Mesendoderm (in vitro differentiated cells): ENCODE results near the gene PRKCA.
A peak's percentile ranks its signal among the peaks of the same experiment; 100 is the strongest.

Source experiments
- DNase-seq: peaks from one replicate; pipeline ENCODE4 v3.0.0; 2013
- H2AK5ac ChIP-seq: 2 replicates; pipeline ENCODE4 v1.6.1; 2013; ENCODE audit warnings: low read length, inconsistent platforms
- H2BK120ac ChIP-seq: 2 replicates; pipeline ENCODE4 v1.6.1; 2013; ENCODE audit warnings: low read depth, mild to moderate bottlenecking, low read length, moderate library complexity, mixed read lengths
- H2BK15ac ChIP-seq: replicated peaks from 2 replicates; pipeline ENCODE4 v1.6.1; 2013; ENCODE audit warnings: low read depth, mild to moderate bottlenecking, moderate library complexity
- H2BK5ac ChIP-seq: 2 replicates; pipeline ENCODE4 v1.6.1; 2013; ENCODE audit warnings: low read length, inconsistent platforms
- H3K18ac ChIP-seq: 2 replicates; pipeline ENCODE4 v1.6.1; 2013; ENCODE audit warnings: mild to moderate bottlenecking, low read length, mixed read lengths
- H3K23ac ChIP-seq: one replicate; pipeline ENCODE4 v1.6.1; 2013; ENCODE audit warnings: low read length
- H3K27ac ChIP-seq: 2 replicates; pipeline ENCODE4 v1.5.1; 2013; ENCODE audit warnings: low read depth, mild to moderate bottlenecking, inconsistent platforms, low read length, moderate library complexity
- H3K27me3 ChIP-seq: 2 replicates; pipeline ENCODE4 v1.6.1; 2013; ENCODE audit warnings: low read length, control low read depth, mild to moderate bottlenecking, inconsistent platforms; ENCODE audit not compliant: insufficient read depth, poor library complexity
- H3K36me3 ChIP-seq: 2 replicates; pipeline ENCODE4 v1.6.1; 2013; ENCODE audit warnings: low read length, inconsistent platforms; ENCODE audit not compliant: control insufficient read depth, insufficient read depth
- H3K4ac ChIP-seq: one replicate; pipeline ENCODE4 v1.6.1; 2013; ENCODE audit warnings: low read depth, mild to moderate bottlenecking, low read length, moderate library complexity
- H3K4me1 ChIP-seq: 2 replicates; pipeline ENCODE4 v1.6.1; 2013; ENCODE audit warnings: low read depth, low read length, inconsistent platforms; ENCODE audit not compliant: control insufficient read depth
- H3K4me2 ChIP-seq: 2 replicates; pipeline ENCODE4 v1.6.1; 2013; ENCODE audit warnings: low read length
- H3K4me3 ChIP-seq: 2 replicates; pipeline ENCODE4 v1.5.1; 2013; ENCODE audit warnings: mild to moderate bottlenecking, low read length
- H3K56ac ChIP-seq: one replicate; pipeline ENCODE4 v1.6.1; 2013; ENCODE audit warnings: low read length
- H3K79me1 ChIP-seq: 2 replicates; pipeline ENCODE4 v1.6.1; 2013; ENCODE audit warnings: low read length, inconsistent platforms
- H3K79me2 ChIP-seq: 2 replicates; pipeline ENCODE4 v1.6.1; 2013; ENCODE audit warnings: mild to moderate bottlenecking, low read length; ENCODE audit not compliant: control insufficient read depth, insufficient read depth
- H3K9ac ChIP-seq: 2 replicates; pipeline ENCODE4 v1.6.1; 2013; ENCODE audit warnings: low read length, inconsistent platforms
- H4K5ac ChIP-seq: one replicate; pipeline ENCODE4 v1.6.1; 2013; ENCODE audit warnings: low read length
- H4K8ac ChIP-seq: one replicate; pipeline ENCODE4 v1.6.1; 2013; ENCODE audit warnings: low read depth, mild to moderate bottlenecking, control low read depth, low read length, moderate library complexity
- WGBS: extraction: QIAGEN DNeasy Blood & Tissue Kit; methylation state at CpG from one replicate; pipeline ENCODE4 v1.1.7; 2013; ENCODE audit warnings: low lambda C conversion rate, missing lambda C conversion rate; ENCODE audit not compliant: insufficient coverage; ENCODE audit errors: extremely low coverage; 5-methylcytosine and 5-hydroxymethylcytosine counted together

PRKCA gene

GRCh38 chr17:66833201-66833600 is 530.8 kb downstream of the PRKCA start:
- Histone ChIP-seq H4K5ac (no peak overlapping the region), H3K79me1 (no peaks in the 10 kb centered on the region), H3K4me1 (peaks cover 4% of the 10 kb centered on the region), H3K79me2 (no peaks in the 10 kb centered on the region), H4K8ac (no peak overlapping the region), H3K9ac (no peak overlapping the region), H3K4me2 (no peak overlapping the region), H3K56ac (no peak overlapping the region), H2BK120ac (no peak overlapping the region), H2BK15ac (no peak overlapping the region), H3K27ac (no peak overlapping the region), H3K27me3 (no peaks in the 10 kb centered on the region), H3K18ac (no peak overlapping the region), H3K36me3 (no peaks in the 10 kb centered on the region), H3K23ac (no peak overlapping the region), H2AK5ac (no peak overlapping the region), H3K4ac (no peak overlapping the region), H2BK5ac (no peak overlapping the region), H3K4me3 (no peak overlapping the region)
- DNase-seq, result no peak
- WGBS, result no CpG with 5 or more reads among the region's 4 CpGs

GRCh38 chr17:66834426-66834918 is 532.1 kb downstream of the PRKCA start:
- Histone ChIP-seq H3K56ac (no peak overlapping the region), H2BK120ac (no peak overlapping the region), H3K4me2 (peak overlapping the region; percentile 5), H3K4me3 (no peak overlapping the region), H2BK15ac (no peak overlapping the region), H3K4me1 (peaks cover 4% of the 10 kb centered on the region), H3K27me3 (no peaks in the 10 kb centered on the region), H3K4ac (no peak overlapping the region), H2AK5ac (no peak overlapping the region), H4K5ac (no peak overlapping the region), H3K9ac (no peak overlapping the region), H4K8ac (no peak overlapping the region), H2BK5ac (no peak overlapping the region), H3K79me2 (no peaks in the 10 kb centered on the region), H3K18ac (no peak overlapping the region), H3K79me1 (no peaks in the 10 kb centered on the region), H3K36me3 (no peaks in the 10 kb centered on the region), H3K23ac (no peak overlapping the region), H3K27ac (no peak overlapping the region)
- DNase-seq, result no peak
- WGBS, result no CpG with 5 or more reads among the region's 7 CpGs

- no peak within 1 kb of the TSS for H2BK120ac ChIP-seq
- peak within 1 kb of the TSS; percentile 65 for H3K56ac ChIP-seq
- H3K27me3 ChIP-seq, result no peaks in the 10 kb centered on the region
- no peak within 1 kb of the TSS for H3K23ac ChIP-seq
- H3K9ac ChIP-seq, result peak within 1 kb of the TSS; percentile 50
- H3K4me2 ChIP-seq, result peak within 1 kb of the TSS; percentile 35
- H4K8ac ChIP-seq, result no peak within 1 kb of the TSS
- H2BK15ac ChIP-seq, result no peak within 1 kb of the TSS
- H4K5ac ChIP-seq, result no peak within 1 kb of the TSS
- no peaks in the 10 kb centered on the region for H3K79me2 ChIP-seq
- no peak within 1 kb of the TSS for H2AK5ac ChIP-seq
- H3K27ac ChIP-seq, result no peak within 1 kb of the TSS
- no peaks in the 10 kb centered on the region for H3K79me1 ChIP-seq
- H3K4ac ChIP-seq, result no peak within 1 kb of the TSS
- peak; percentile 45 for DNase-seq
- no CpG with 5 or more reads among the region's 57 CpGs for WGBS
- no peaks in the 10 kb centered on the region for H3K36me3 ChIP-seq
- H2BK5ac ChIP-seq, result no peak within 1 kb of the TSS
- no peak within 1 kb of the TSS for H3K18ac ChIP-seq
- peak within 1 kb of the TSS; percentile 12 for H3K4me3 ChIP-seq
- H3K4me1 ChIP-seq, result peaks cover 4% of the 10 kb centered on the region
These were observed 532.6 kb downstream of the PRKCA start, which contains the start of gene CACNG5 for GRCh38 chr17:66834919-66835454. TSS of gene CACNG5 (plus strand) at chr17:66835117. CDS start at chr17:66877333, 42,216 bp downstream.

- Histone ChIP-seq H3K4me1 (no peaks in the 10 kb centered on the region), H3K56ac (peak overlapping the region; percentile 65), H3K18ac (no peak overlapping the region), H3K79me1 (no peaks in the 10 kb centered on the region), H2BK120ac (no peak overlapping the region), H3K4me3 (no peak overlapping the region), H4K5ac (no peak overlapping the region), H3K23ac (no peak overlapping the region), H3K4ac (no peak overlapping the region), H3K27ac (no peak overlapping the region), H3K79me2 (no peaks in the 10 kb centered on the region), H2BK15ac (no peak overlapping the region), H2AK5ac (no peak overlapping the region), H3K9ac (peak overlapping the region; percentile 50), H3K27me3 (no peaks in the 10 kb centered on the region), H3K4me2 (peak overlapping the region; percentile 35), H3K36me3 (no peaks in the 10 kb centered on the region), H2BK5ac (no peak overlapping the region), H4K8ac (no peak overlapping the region)
- no CpG with 5 or more reads among the region's 16 CpGs for WGBS
- no peak for DNase-seq
These were observed 533.1 kb downstream of the PRKCA start for GRCh38 chr17:66835476-66835875.

GRCh38 chr17:66836063-66837005 is 533.9 kb downstream of the PRKCA start:
- Histone ChIP-seq H2AK5ac (no peak overlapping the region), H2BK5ac (no peak overlapping the region), H4K8ac (no peak overlapping the region), H3K4ac (no peak overlapping the region), H3K79me1 (no peaks in the 10 kb centered on the region), H3K27me3 (no peaks in the 10 kb centered on the region), H3K36me3 (no peaks in the 10 kb centered on the region), H3K79me2 (no peaks in the 10 kb centered on the region), H3K4me2 (no peak overlapping the region), H4K5ac (no peak overlapping the region), H3K4me3 (no peak overlapping the region), H3K18ac (no peak overlapping the region), H3K9ac (no peak overlapping the region), H3K23ac (no peak overlapping the region), H3K56ac (no peak overlapping the region), H3K27ac (no peak overlapping the region), H3K4me1 (no peaks in the 10 kb centered on the region), H2BK15ac (no peak overlapping the region), H2BK120ac (no peak overlapping the region)
- whole genome bisulfite sequencing, result no CpG with 5 or more reads among the region's 11 CpGs
- no peak for DNase-seq
